ENCODE data around the gene ATP8B3.

Gene ATP8B3

DNA sequence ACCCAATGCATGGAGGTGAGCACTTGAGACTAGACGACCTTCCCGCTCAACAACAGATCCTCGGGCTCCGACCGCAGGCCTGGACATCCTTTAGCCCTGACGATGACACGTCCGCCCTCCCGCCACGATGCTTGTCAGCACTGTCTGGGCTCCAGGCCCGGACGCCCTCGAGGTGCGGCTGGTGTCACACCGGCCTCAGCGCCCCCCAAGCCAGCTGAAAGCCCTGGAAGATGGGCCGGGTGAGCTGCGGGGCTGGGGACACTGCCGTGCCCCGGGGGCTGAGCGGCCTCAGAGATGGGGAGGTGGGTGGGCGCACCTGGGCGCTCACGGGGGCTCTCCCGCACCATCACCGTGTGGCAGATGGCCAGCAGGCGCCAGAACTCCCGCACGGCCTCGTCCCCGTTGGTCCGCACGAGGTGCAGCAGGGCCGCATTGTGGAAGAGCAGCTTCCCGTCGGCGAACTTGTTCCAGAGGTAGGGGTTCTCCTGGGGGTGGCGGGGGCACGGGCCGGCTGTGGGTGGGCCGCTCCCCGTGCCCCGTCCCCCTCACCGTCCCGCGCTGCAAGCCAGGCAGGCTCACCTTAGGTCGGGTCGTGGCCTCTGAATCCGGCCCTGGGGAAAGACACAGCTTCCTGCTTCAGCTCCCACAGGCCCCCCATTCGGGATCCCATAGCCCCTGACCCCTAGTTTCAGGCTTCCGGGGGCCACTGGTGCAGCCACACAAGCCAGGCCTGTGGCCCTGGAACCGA lies 15.5 kb downstream of the ATP8B3 start:
- TF ChIP-seq, protein P1, sequence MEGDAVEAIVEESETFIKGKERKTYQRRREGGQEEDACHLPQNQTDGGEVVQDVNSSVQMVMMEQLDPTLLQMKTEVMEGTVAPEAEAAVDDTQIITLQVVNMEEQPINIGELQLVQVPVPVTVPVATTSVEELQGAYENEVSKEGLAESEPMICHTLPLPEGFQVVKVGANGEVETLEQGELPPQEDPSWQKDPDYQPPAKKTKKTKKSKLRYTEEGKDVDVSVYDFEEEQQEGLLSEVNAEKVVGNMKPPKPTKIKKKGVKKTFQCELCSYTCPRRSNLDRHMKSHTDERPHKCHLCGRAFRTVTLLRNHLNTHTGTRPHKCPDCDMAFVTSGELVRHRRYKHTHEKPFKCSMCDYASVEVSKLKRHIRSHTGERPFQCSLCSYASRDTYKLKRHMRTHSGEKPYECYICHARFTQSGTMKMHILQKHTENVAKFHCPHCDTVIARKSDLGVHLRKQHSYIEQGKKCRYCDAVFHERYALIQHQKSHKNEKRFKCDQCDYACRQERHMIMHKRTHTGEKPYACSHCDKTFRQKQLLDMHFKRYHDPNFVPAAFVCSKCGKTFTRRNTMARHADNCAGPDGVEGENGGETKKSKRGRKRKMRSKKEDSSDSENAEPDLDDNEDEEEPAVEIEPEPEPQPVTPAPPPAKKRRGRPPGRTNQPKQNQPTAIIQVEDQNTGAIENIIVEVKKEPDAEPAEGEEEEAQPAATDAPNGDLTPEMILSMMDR (IDR thresholded peaks at IDR 0.05; ENCODE audit: low read depth, low read length): no peak

DNA sequence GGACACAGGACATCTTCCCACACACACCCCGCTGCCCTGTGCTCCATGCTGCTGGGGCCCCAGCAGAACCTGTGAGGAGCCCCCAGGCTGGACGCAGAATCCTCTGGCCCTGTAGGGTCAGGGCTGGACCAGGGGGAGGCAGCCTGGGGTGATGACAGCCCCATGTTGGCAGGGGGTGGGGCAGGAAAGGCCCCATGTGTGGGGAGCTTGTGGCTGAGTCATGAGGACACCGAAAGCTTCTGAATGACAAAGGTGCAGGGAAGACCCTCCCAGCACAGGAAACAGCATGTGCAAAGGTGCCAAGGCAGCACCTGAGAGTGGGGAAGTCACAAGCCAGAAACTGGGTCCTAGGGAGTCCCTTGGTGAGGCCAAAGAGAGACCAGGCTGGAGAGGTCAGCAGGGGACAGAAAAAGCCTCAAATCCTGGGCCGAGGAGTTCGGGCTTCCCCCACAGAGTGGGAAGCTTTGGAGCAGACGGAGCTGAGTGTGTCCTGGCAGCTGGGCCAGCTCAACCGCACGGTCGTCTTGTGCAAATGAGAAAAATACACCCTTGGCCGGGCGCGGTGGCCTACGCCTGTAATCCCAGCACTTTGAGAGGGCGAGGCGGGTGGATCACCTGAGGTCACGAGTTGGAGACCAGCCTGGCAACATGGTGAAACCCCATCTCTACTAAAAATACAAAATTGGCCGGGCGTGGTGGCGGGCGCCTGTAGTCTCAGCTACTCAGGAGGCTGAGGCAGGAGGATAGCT lies 17.5 kb downstream of the ATP8B3 start:
- no peak overlapping the region for H3K4me3 ChIP-seq (ENCODE audit: low read depth, low read length)
- TF ChIP-seq, protein P1 (IDR thresholded peaks at IDR 0.05; ENCODE audit: low read depth, low read length): no peak

More for the DNA sequence above, 15.5 kb downstream of the ATP8B3 start:
- H3K4me3 ChIP-seq (ENCODE audit: low read depth, low read length): no peak overlapping the region

DNA sequence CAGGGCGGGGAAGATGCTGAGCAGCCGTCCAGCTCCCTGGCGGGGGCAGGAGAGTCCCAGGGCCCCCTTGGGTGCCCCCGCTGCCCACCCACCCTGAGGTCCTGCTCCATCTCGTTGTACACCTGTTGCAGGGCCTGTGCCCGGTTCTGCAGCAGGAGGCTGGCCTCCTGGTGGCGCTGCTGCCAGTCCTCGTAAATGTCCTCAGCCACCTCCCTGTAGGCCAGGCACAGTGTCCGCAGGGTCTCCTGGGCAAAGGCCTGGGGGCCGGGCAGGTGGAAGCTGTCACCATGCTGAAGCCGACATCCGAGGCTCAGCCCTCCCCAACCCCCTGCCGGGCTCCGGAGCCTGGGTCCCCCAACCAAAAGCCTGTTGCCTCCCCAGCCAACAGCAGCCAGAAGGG lies 20.2 kb downstream of the ATP8B3 start:
- no peak overlapping the region for H3K4me3 ChIP-seq (ENCODE audit: low read depth, low read length)
- TF ChIP-seq, protein P1 (IDR thresholded peaks at IDR 0.05; ENCODE audit: low read depth, low read length): no peak

DNA sequence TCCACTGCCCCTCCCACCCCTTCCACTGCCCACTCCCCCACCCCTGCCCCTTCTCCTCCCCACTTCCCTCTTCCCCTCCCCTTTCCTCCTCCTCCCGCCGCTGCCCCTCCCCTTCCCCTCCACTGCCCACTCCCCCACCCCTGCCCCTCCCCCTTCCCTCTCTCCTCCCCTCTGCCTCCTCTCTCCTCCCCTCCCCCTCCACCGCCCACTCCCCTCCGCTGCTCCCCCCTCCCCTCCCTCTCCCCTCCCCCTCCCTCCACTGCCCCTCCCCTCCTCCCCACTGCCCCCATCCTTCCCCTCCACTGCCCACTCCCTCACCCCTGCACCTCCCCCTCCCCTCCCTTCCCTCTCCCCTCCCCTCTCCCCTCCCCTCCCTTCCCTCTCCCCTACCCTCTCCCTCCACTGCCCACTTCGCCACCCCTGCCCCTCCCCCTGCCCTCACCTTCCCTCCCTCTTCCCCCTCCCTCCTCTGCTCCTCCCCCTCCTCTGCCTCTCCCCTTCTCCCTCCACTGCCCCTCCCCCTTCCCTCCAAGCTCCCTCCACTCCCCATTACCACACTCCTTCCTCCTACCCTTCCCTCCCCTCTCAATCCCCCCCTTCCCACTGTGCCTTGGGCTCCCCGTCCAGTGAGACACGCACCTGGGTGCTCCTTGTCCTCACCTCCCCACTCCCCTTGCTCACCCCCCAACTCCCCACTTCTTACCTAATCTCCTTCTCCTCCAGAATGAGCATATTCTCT lies 21.9 kb downstream of the ATP8B3 start:
- TF ChIP-seq, protein P1 (IDR thresholded peaks at IDR 0.05; ENCODE audit: low read depth, low read length): no peak
- no peak overlapping the region for H3K4me3 ChIP-seq (ENCODE audit: low read depth, low read length)

DNA sequence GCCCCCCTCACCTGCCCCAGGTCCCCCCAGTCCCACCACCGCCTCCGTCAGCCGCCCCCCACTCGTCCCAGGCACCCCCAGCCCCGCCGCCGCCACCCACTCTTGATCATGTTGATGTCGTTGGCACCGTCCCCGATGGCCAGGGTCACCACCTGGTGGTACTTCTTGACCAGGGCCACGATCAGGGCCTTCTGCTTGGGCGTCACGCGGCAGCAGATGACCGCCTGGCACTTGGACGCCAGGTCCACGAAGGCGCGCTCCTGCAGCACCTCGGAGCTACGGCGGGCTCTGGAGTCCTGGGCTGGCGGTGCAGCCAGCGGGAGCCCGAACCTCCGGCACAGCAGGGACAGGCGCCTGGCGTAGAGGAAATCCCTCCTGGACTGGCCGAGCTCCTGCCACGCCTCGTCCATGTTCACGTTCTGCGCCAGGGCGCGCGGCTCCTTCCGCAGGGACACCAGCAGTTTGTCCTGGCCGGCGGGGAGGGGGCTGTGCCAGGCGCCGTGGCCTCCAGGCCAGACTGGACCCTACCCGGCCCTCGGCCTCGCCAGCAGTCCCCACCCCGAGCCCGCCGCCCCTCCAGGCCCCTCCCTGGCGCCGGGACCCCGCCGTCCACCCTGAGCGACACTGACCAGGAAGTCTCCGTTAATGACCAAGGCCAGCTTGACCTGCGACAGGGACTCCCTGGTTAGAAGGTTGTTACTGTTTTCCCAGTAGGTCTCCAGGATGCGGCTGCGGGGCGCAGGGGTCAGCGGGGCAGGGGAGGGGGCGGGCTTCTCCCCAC lies 22.6 kb downstream of the ATP8B3 start:
- no peak overlapping the region for H3K4me3 ChIP-seq (ENCODE audit: low read depth, low read length)
- TF ChIP-seq, protein P1 (IDR thresholded peaks at IDR 0.05; ENCODE audit: low read depth, low read length): no peak

DNA sequence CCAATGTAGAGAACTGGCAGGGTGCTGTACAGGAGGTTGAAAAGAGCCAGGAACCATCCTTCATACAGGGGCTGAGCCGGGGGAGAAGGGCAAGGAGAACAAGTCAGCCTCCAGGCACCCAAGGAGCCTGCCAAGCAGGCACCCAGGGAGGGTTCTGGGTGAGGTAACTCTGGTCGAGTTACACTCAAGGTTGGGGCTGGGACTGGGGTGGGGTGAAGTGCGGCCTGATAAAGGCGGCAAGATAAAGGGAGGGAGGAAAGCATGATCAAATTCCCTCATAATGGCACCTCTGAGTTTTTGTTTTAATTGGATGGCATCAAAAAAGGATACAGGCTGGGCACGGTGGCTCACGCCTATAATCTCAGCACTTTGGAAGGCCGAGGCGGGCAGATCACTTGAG lies 25.0 kb downstream of the ATP8B3 start:
- H3K4me3 ChIP-seq (ENCODE audit: low read depth, low read length): no peak overlapping the region
- TF ChIP-seq, protein P1 (IDR thresholded peaks at IDR 0.05; ENCODE audit: low read depth, low read length): no peak
